NCI-H1092 treated with DMSO at 0.1 percent for 48 hours (cell line): ENCODE measurements around the gene PHKA2.

Experiments used
- DNase-seq: peaks from one replicate; lab custom pipeline; 2025; lab: John Stamatoyannopoulos, UW

PHKA2 gene

GRCh38 chrX:18927558-18927957 is 56.4 kb downstream of the PHKA2 start:
- DNase-seq: peak; percentile 52

DNA sequence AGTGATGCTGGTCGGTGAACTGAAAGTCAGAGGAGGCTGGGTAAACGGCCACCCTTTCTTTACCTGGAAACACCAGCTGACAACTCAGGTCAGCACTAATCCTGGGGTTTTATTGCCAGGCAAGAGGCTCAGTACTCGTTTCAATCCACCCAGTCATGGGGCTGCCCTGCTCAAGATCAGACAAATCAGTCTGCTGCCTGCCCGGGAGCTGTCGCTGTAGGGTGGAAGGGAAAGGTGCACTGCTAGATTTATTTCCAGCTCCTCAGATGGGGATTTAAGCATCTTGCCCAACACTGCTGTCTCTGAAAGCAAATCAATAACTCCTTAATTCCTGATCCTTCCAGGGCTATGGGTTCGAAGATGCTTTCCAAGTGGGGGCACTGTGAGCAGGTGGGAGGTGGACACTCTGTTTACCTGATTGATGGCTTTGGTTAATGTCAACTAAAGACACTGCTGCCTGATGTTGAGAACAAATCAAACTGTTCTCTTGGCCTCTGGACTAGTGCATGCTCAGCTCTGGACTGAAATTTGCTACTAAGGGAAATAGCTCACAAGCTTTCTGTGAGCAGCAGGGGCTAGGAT is 59.3 kb downstream of the PHKA2 start:
- no peak for DNase-seq

GRCh38 chrX:18920566-18920965 is 63.3 kb downstream of the PHKA2 start:
- DNase-seq: no peak

- no peak for DNase-seq
These were observed 63.8 kb downstream of the PHKA2 start for GRCh38 chrX:18920079-18920478.

- no peak for DNase-seq
These were observed 66.1 kb downstream of the PHKA2 start for GRCh38 chrX:18917831-18918230.

GRCh38 chrX:18906286-18906685 is 77.6 kb downstream of the PHKA2 start:
- DNase-seq: no peak

DNA sequence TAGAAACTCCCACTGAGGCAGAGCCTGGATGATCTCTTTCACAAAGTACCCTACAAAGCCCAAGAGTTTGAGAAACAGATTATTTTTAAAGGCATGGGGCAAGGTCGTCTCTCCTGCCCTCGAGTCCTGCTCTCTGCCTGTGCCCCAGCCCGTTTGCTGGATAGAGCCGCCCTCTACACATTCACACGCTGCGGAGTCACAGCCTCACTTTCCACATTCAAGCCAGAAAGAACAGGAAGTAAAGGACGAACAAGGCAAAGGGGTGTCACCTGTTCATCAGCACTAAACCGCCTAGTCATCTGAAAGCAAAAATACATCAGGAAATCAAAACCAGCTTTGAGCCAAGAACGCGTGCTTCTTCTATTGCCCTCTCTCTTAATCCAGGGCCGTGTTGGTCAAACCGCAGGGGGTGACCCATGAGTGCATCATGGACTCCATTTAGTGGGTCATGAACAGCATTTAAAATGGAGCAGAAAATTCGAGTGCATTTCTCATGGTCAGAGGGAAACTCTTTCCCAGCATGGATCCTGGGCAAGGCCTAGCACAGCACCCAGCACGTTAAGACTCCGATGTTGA is 83.4 kb downstream of the PHKA2 start:
- no peak for DNase-seq

DNA sequence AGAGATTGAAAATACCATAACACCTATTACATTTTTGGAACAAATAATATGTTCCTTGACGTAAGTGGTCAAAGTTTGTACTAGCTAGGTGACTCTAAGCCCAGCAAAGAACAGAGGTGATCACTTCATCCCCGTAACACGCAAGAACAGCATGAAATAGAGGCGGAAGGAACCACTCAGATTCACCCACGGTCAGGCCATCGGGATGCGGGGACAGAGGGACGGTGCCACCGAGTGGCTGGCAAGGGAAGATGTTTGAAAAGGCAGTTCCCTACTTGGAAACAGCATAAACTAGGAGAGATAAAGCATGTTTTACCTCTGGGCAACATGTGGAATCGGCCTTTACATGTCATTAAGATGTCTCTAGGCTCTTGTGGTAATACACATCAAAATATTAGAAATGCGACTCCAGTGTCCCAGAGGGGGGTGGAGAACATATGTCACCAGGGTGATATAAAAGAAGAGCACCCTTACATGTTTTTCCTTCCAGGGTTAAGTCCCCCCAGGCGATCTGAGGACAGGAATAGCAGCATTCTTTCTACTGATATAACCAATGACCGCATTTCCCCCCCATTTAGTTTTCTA is 84.0 kb downstream of the PHKA2 start:
- no peak for DNase-seq

DNA sequence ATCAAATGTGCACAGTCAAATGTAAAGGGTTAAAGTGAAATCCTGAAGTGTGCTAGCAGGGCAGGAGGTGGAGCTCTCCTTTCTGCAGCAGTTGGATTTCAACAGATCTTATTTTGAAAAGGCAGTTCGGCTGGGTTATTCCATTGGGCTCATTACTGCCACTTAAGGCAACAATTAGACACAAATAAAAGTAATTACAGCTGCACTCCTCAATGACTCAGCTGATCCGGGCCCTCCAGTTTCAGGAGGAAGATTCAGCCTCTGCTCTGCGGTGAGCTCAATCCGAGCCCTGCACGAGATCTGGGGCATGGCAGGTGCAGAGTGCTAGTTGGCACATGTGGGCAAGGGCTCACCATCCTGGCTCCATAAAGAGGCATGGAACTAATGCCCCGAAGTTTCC is 85.4 kb downstream of the PHKA2 start:
- no peak for DNase-seq

GRCh38 chrX:18898091-18898490 is 85.8 kb downstream of the PHKA2 start:
- DNase-seq: no peak

GRCh38 chrX:18897611-18898010 is 86.3 kb downstream of the PHKA2 start:
- no peak for DNase-seq

DNA sequence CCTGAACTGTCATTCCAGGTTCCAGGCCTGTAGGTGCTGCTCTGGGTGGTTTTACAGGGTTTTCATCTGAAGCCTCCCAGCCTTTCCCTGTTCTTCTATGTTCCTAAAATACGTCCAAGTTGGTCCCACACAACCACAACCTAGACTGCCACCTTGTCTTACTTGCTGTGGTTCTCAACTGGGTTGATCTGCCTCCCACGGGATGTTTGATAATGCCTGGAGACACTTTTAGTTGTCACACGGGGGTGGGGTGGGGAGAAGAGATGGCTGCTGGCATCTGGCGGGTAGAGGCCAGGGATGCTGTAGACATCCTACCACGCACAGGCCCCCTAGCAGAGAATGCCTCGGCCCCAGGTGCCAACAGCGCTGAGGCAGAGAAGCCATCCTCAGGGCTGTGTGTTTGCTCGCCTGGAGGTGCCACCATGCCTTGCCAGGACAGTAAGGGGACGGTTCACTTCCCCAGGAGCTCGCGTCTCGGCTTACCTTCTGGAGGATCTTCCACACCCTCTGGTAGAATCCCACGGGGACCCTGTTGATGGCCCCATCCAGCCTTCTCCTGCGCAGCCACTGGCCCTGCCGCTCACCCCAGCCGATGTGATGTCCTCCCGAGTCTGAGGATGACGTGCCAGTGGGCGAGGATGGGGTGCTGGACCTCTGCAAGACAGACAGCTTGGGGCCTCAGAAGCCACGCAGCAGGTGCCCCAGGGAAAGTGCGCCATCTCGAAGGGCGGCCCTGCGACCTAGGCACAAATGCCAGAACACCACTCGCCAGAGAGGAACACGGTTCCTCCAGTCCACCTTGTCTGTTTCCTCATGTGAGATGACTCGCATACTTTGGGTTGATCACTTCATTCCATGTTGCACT is 87.0 kb downstream of the PHKA2 start:
- DNase-seq: no peak

GRCh38 chrX:18895189-18895951 is 88.5 kb downstream of the PHKA2 start:
- no peak for DNase-seq

DNA sequence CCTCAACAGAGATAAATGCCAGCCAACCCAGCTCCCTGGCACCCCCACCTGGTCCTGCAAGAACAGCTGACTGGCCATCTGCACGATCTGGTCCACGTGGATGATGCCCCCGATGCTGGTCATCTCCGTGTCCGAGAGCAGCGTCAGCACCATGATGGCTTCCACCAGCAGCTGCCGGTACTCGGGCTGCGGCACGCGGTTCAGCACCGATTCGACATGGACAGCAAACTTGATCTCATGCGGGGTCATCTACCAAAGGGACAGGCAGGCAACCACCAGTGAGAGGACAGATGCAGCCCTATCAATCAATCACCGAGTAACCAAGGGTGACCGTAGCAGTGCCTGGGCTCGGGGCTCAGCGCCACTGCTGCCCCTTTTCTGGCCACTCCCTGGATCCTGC is 89.8 kb downstream of the PHKA2 start:
- DNase-seq: no peak

DNA sequence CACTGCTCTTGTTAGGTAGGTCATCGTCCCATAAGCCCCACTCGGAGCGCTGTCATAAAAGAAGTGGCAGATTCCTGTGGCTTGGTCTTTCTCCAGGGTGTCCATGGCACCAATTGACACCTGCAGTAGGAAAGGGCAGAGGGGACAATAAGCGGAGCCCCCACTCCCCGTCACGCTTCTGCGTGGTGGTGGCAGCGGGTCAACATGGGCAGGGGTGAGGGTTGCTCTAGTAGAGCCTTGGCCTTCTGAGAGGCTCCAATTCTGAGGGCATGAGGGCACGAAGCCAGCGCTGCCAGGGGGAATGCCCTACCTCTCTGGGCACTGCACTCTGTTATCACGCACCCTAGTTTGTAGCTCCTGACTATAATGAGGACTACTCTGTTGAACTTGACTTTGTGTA is 90.4 kb downstream of the PHKA2 start:
- no peak for DNase-seq

- DNase-seq: no peak
These were observed 91.0 kb downstream of the PHKA2 start for GRCh38 chrX:18892899-18893298.

DNA sequence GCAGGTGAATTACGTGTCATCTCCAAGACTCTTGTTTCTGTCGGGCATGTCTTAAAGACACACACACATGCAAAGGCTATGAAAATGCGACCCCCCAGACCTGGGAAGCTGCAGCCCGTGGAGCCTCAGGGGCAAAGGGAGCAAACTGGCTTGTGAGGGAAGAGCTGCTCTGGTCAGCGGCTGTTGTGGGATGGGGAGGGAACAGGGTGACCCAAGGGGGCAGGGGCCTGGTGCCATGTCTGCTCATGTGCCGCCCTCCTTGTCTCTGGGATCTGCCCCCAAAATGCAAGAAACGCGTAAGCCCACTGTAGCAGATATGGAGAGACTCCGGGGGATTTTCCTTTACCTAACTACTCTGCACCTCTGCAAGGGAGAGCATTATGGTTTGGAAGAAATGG is 92.4 kb downstream of the PHKA2 start:
- DNase-seq: no peak

- no peak for DNase-seq
These were observed 93.0 kb downstream of the PHKA2 start for GRCh38 chrX:18890724-18891547.

DNA sequence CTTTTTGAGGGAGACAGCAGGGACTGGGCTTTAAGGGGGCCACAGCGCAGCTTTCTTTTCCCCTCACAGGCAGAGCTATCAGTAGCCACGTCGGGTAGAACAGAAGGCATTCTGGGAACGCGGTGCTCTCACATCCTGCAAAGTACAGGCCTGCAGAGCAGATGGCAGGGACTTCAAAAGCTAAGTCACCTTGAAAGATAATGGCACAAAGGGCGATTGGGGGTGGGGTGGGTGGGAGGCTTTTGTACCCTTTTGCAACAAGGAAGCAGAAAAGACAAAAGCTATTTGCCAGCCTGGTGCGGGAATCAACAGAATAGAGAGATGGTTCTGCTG is 93.9 kb downstream of the PHKA2 start:
- DNase-seq: no peak

DNA sequence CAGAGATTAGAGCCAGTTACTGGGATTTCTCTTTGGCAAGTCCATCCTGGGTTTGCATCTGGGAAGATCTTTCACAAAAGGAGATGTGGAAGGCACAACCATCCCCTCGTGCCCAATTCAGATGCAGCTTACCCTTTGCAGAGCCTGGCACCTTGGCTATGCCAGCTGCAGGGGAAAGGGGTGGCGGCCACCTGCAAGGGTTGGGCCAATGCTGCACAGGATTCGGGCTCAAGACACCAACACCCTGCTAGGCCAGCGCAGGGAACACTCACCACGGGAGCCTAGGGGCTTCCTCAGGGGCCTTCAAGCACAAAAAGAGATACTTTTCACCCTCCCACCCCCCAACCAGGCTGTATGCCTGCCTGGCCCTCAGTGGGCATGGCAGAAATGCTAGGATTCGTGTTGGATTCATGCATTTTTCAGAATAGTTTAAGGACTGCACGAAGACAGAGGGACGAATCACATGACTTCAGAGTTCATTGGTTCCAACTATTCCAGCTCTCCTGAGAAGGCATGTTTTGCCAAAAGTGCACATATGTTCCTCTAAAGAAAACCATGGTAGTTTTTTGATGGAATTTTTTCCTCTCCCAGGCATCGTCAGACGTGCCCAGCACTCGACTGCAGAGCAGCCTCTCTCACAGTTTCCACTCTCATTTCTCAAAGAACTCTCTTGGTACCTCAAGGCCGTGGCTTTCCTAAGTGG is 94.4 kb downstream of the PHKA2 start:
- no peak for DNase-seq

GRCh38 chrX:18888281-18888680 is 95.6 kb downstream of the PHKA2 start:
- DNase-seq: no peak
